ENCODE results near the gene FAM81B.

FAM81B gene

GRCh38 chr5:95403996-95404395 is 12.8 kb downstream of the FAM81B start:
- DNase-seq, result no peak

DNA sequence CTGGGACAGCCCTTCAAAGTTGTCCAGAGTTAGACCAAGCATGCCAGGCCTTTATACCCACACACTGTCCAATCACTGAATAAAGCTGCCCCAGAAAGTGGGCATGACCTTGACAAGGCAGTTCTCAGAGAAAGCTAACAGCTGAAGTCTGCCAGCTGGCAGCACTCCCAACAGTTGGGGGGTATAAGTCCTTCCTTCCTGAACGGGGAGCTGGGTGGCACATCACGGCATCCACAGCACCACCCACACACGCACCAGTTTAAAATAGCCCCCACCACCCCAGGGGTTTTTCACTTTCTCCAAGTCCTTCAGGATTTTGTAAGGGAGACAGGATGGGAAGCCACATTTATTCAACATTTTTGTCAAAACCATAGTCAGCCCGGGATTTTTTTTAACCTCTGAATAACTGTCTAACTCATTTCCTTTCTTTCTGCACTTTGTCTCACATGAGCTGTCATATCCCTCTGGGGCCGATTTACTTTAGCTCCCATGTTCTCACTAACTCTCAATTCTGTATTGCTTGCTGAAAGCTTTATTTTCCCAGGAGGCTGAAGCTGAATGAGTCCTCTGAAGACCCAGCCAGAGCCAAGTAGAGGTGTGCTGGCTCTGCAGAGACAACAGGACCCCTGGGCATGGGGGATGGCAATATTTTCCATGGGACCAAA is 15.4 kb downstream of the FAM81B start:
- no peak for DNase-seq

GRCh38 chr5:95410279-95410678 is 19.1 kb downstream of the FAM81B start:
- DNase-seq, result no peak

DNA sequence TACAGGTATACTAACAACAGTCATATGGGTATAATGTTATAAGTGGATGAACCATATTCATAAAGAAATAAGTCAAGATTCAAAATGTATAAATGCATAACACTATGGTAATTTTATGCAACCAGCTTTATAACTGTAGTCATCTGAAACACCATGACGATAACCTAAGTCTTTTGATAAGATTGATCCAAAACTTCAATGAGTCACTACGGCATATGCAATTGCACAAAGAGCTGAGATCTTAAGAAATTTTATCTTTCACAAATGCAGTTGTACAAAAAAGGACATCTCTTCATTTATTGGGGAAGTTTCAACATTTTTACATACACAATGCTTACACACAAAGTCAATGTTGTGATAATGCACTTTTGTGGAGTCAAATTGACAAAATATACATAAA is 20.3 kb downstream of the FAM81B start:
- DNase-seq, result no peak

GRCh38 chr5:95414451-95414850 is 23.3 kb downstream of the FAM81B start:
- no peak for DNase-seq

DNA sequence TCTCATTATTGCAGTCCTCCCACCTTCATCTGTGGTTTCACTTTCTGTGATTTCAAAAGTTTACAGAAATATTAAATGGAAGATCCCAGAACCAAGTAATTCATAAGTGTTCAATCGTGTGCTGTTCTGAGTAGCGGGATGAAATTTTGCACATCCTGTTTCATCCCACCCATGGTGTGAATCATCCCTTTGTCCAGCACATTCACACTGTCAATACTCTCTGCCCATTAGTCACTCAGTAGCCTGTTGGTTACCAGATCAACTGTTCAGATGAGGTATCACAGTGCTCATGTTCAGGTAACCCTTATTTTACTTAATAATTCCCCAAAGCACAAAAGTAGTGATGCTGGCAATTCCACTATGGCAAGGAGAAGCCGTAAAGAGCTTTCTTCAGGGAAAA is 26.8 kb downstream of the FAM81B start:
- no peak for DNase-seq

DNA sequence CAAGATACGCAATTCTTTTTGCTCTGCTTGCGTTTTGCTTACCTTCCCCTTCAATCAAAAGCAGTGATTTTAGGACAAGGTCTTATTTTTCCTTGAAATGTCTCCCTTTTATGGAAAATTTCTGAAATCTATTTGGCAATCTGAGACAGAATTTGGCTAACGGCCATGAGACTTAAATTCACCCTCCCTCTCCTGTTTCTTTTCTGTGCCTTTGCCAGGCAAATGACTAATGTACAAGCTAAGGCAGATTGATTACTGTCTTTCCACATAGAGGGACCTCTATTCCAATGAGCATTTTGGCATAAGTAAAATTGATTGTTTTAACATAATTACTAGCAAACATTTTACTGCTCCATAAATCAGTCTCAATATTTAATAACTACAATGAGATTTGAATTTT is 31.7 kb downstream of the FAM81B start:
- no peak for DNase-seq

DNA sequence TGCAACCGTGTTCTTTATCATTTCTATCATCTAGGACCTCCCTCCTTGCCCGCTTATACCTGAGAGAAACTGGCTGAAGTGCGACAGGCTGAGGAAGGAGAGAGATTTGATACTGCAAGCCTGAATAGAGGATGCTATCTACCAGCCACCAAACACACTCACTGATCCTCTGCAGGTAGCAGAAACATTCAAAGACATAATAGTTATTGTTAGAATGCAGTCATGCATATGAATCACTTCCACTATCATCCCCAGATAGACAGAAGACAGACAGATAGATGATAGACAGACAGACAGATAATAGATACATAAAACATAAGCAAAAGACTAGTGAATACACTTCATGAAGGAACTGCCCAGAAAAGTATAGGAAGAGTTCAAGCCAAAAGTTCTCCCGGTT is 32.9 kb downstream of the FAM81B start:
- no peak for DNase-seq

- DNase-seq, result no peak
These were observed 33.4 kb downstream of the FAM81B start for GRCh38 chr5:95424526-95424925.

- no peak for DNase-seq
These were observed 35.1 kb downstream of the FAM81B start for GRCh38 chr5:95426227-95426626.

DNA sequence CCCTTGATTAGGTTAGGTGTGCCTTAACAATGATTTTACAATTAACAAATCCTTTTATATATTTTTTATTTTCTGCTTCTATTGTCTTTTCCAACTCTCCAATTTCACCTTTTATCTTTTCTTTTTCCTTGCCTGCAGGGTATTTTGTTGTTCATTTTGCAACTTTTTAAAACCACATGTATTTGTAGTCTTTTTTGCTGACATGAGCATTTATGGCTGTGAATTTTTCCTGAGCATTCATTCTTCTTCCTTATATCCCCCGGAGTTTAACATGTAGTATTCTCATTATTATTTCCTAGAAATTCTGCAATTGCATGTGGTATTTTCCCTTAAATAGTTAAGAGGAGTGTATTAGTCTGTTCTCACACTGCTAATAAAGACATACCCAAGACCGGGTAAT is 41.6 kb downstream of the FAM81B start:
- no peak for DNase-seq

DNA sequence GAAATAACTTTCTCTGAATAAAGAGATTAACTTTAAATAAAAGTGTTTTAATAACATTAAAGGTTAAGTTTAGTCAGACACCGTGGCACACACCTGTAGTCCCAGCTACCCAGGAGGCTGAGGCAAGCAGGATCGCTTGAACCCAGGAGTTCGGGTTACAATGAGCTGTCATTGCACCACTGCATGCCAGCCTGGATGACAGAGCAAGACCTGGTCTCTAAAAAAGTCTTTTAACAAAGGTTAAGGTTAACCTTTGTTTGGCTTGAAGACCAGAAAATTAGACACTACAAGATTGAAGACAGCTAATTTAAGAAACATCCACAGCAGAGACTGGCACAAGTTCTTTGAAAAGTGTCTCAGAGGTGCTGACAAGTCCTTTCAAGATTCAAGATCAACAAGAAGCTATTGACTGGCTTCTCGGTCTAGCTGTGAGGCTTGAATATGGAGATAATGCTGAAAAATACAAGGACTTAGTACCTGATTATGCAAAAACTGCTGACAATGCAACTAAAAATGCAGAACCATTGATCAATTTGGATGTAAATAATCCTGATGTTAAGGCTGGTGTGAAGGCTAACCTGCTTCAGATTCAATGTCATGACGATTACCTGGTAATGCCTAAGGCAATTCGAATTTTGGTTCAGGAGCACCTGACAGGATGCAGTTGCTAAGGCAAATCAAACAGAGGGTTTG is 48.8 kb downstream of the FAM81B start:
- no peak for DNase-seq

GRCh38 chr5:95440825-95441224 is 49.7 kb downstream of the FAM81B start:
- DNase-seq, result no peak

- DNase-seq, result no peak
These were observed 50.5 kb downstream of the FAM81B start for GRCh38 chr5:95441636-95442035.

DNA sequence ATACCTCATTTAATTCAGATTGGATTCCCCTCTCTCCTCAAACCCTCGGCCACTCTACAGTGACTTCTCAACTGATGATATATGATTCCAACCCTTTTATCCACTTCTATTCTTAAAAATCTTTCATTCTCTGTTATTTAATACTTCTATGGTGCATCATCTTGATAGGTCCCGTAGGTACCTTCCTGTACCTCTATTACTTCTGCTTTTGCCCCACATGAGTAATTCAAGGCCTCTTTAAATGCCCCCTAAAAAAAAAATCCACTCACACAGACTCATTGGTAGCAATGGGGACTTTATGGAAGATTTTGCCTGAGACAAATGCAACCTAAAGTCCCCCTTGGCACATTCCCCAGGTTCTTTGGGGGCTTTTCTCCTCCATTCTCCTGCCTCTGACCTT is 54.3 kb downstream of the FAM81B start:
- no peak for DNase-seq

DNA sequence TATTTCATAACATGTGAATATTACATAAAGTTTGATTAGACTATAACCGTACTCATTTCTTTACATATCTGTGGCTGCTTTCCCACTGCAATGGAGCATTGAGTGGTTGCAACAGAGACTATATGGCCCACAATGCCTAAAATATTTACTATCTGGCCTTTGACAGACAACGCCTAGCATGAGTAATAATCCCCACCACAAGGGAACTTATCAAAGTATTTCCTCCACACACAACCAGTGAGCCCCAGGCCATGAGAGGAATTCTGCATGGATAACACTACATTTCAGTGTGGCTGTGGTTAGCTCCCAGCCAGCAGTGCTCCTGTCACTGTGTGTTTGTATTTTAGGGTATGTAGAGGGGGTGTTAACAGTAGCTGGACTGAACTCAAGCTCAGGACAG is 54.8 kb downstream of the FAM81B start:
- no peak for DNase-seq

- DNase-seq, result no peak
These were observed 55.5 kb downstream of the FAM81B start for GRCh38 chr5:95446560-95447221.

DNA sequence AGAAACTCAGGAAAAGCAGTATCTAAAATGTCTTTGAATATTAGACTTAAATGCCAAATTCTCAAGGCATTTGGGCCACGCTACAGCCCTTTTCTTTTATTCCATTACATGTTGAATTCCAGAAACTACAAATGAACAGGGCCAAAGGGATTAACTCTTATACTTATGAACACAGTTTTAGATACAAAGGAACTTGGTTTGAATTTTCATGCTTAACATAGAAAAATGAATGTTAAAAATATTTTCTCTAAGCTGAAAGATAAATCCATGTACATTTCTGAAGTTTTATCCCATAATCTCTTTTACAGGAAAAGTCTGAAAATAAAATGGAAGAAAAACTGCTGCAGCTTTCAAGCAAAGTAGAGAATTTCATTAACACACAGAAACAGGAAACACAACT is 56.8 kb downstream of the FAM81B start:
- DNase-seq, result no peak

DNA sequence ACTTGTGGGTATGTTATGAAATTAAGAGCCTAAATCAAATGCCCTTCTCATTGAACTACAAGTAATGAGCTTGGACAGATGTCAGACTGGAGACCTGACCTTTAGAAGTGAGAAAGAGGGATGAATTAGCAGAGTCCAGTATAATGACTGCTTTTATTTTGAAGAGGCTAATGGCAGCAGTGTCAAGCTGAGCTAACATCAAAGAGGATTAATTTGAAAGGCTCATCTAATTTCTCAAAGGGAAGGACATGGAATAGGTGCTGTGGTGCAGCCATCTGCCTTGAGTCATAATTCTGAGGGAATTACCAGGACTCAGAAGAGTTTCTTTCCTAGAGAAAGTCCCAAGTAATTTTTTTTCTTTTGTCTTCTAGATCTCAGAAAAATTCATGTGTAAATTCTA is 57.6 kb downstream of the FAM81B start:
- no peak for DNase-seq

DNA sequence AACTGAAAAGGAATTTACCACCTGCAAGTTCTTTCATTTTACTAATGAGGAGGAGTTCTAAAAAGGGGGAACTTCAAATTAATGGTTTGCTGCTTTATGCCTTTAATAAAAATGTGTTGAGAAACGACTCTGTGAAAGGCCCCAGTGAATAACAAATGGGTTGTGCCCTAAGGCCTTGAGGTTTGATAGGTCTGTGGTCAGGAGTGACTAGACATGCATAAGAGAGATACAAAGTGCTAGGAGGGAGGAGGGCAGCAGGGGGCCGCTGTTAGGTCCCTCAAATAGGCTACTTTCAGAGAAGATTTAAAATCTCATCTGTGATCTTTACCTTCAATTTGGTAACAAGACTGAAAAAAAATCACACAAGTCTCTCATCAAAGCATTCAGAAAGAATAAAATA is 58.3 kb downstream of the FAM81B start:
- no peak for DNase-seq

GRCh38 chr5:95454536-95454935 is 63.4 kb downstream of the FAM81B start:
- DNase-seq, result no peak

DNA sequence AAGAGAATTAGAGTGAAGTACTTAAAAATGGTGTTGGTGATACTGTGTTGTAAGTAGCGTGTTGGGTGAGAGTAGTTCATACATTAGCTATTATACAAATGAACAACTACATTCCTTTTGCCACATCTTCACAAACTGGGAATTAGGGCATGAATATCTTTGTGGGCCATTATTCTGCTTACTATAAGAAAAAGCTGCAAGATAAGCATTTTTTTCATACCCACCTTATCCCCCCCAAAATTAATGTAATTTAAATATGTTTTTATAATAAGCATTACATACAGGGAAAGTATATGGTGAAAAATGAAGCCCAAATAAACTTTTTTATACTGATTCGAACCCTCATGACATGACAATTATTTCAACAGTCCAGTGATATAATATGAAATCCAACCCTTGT is 69.5 kb downstream of the FAM81B start:
- no peak for DNase-seq

DNA sequence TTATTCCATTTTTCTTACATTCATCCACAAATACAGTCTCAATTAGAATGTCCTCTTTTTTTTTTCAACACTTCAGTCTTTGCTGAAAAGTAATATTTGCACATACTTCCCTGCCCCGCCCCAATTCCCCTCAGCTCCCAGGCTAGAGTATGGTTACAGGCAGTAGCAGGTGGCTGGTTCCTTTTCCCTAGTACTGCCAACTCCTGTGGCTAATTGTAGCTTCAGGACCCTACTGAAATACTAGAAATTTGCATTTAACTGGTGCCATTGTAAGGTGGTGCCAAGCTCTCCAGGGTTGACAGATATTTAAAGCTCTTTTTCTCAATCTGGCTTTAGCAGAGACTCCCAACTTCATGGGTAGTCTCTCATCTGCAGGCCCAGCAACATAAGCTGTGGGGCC is 80.3 kb downstream of the FAM81B start:
- DNase-seq, result no peak

DNA sequence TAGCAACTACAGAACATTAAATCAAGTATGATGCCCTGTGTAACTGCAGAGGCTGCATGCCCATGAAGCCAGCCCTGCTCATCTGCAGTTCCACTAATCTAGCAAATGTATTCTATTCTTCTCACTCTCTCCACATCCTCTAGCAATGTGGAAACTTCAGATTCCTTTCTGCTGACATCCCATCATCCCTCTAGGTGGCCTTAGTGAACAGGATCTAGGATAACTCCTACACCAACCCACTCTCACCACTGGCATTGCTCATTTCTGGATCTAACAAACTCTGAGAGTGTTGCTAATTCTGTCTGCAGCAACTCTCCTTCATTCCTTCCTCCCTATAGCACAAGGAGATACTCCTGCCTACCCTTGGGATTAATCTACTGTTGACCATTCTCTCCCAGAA is 80.8 kb downstream of the FAM81B start:
- no peak for DNase-seq

- DNase-seq, result no peak
These were observed 93.3 kb downstream of the FAM81B start for GRCh38 chr5:95484421-95484820.

Data from DMS79 treated with DMSO at 0.1 percent for 48 hours (cell line).